SK-N-SH (cell line): ENCODE measurements around the gene SKI. TPM values are rescaled to one million over a fixed set of nuclear protein-coding genes. Genes with fewer than 3 reads are reported as not detected.

ENCODE experiments used
- CTCF ChIA-PET: fragments of 300-600, 350-600 bp; formaldehyde crosslinking; extraction: SDS; loops from one replicate; lab custom pipeline; 2021; lab: Yijun Ruan, JAX
- POLR2A ChIA-PET: fragments of 350-600 bp; sonication (Branson Sonifier 250); formaldehyde crosslinking; extraction: SDS; loops from one replicate; lab custom pipeline; 2020; ENCODE audit warnings: antibody characterized with exemption, inconsistent platforms; lab: Yijun Ruan, JAX
- DNase-seq: peaks from one replicate; pipeline ENCODE4 v3.0.0; 2012
- H2AFZ ChIP-seq: fragments of 200-600 bp; sonication (generic); 2 replicates; pipeline ENCODE4 v1.8.1; 2016; ENCODE audit warnings: antibody characterized with exemption, mild to moderate bottlenecking, low read depth
- H3F3A ChIP-seq: fragments of 200-600 bp; sonication (generic); replicated peaks from 2 replicates; pipeline ENCODE3; 2016; ENCODE audit warnings: antibody characterized with exemption, mild to moderate bottlenecking; ENCODE audit not compliant: insufficient read depth
- H3K27ac ChIP-seq, 2 experiments: fragments of 200-500 bp in 1 of 2; fragments of 200-600 bp in 1 of 2; sonication (Bioruptor generic) in 1 of 2; sonication (generic), shearing (Covaris generic) in 1 of 2; 2 replicates each; pipeline versions ENCODE4 v1.5.1 to v1.6.1; 2014 to 2016; ENCODE audit warnings: low read depth in 2 of 2, inconsistent platforms in 1 of 2, low read length in 1 of 2, mild to moderate bottlenecking in 1 of 2, mixed read lengths in 1 of 2
- H3K27me3 ChIP-seq: fragments of 200-600 bp; sonication (generic), shearing (Covaris generic); 2 replicates; pipeline ENCODE4 v1.6.1; 2016; ENCODE audit warnings: mixed run types; ENCODE audit not compliant: insufficient read depth
- H3K36me3 ChIP-seq, 2 experiments: fragments of 200-500 bp in 1 of 2; fragments of 200-600 bp in 1 of 2; sonication (Bioruptor generic) in 1 of 2; sonication (generic) in 1 of 2; replicated peaks in 1 of 2; 2 replicates each; pipeline versions ENCODE3 to v1.5.1; 2014 to 2016; ENCODE audit warnings: low read length in 1 of 2, mild to moderate bottlenecking in 1 of 2; ENCODE audit not compliant: insufficient read depth in 2 of 2, control insufficient read depth in 1 of 2
- H3K4me1 ChIP-seq, 2 experiments: fragments of 200-500 bp in 1 of 2; fragments of 200-600 bp in 1 of 2; sonication (Bioruptor generic) in 1 of 2; sonication (generic), shearing (Covaris generic) in 1 of 2; 2 replicates each; pipeline versions ENCODE4 v1.5.1 to v1.6.1; 2014 to 2016; ENCODE audit warnings: low read depth in 1 of 2, low read length in 1 of 2, mixed run types in 1 of 2; ENCODE audit not compliant: insufficient read depth in 2 of 2, control insufficient read depth in 1 of 2
- H3K4me2 ChIP-seq: fragments of 200-600 bp; sonication (generic), shearing (Covaris generic); 2 replicates; pipeline ENCODE4 v1.6.1; 2017; ENCODE audit warnings: mixed run types
- H3K4me3 ChIP-seq, 2 experiments: fragments of 200-500 bp in 1 of 2; fragments of 200-600 bp in 1 of 2; sonication (Bioruptor generic) in 1 of 2; sonication (generic), shearing (Covaris generic) in 1 of 2; 2 replicates each; pipeline versions ENCODE4 v1.5.1 to v1.8.1; 2014 to 2016; ENCODE audit warnings: low read depth in 2 of 2, inconsistent platforms in 1 of 2, low read length in 1 of 2, mild to moderate bottlenecking in 1 of 2, mixed read lengths in 1 of 2, moderate library complexity in 1 of 2
- H3K79me2 ChIP-seq: fragments of 200-600 bp; sonication (generic); 2 replicates; pipeline ENCODE4 v1.8.1; 2017; ENCODE audit warnings: mild to moderate bottlenecking; ENCODE audit not compliant: insufficient read depth
- H3K9ac ChIP-seq: fragments of 200-600 bp; sonication (generic); 2 replicates; pipeline ENCODE4 v1.6.1; 2017; ENCODE audit warnings: mixed run types
- H3K9me2 ChIP-seq: fragments of 200-600 bp; sonication (generic); 2 replicates; pipeline ENCODE4 v1.6.1; 2017; ENCODE audit warnings: mixed run types
- H3K9me3 ChIP-seq: fragments of 200-600 bp; sonication (generic); 2 replicates; pipeline ENCODE4 v1.6.1; 2017; ENCODE audit warnings: mixed run types, mild to moderate bottlenecking, moderate library complexity
- H4K20me1 ChIP-seq: fragments of 200-600 bp; sonication (generic); 2 replicates; pipeline ENCODE4 v1.6.1; 2017; ENCODE audit warnings: mild to moderate bottlenecking, mixed run types; ENCODE audit not compliant: insufficient read depth
- EP300 ChIP-seq, 2 experiments: IDR thresholded peaks; 2 replicates each; pipeline versions ENCODE4 v1.4.0 to v1.6.1; 2012; ENCODE audit warnings: borderline replicate concordance in 1 of 2, low read depth in 1 of 2, low read length in 1 of 2
- EZH2phosphoT487 ChIP-seq: fragments of 200-600 bp; sonication (generic); IDR thresholded peaks from 2 replicates; pipeline ENCODE4 v1.6.1; 2017; ENCODE audit warnings: low read depth, mixed run types, mild to moderate bottlenecking, antibody characterized with exemption, moderate library complexity, borderline replicate concordance
- FOXJ3 ChIP-seq: sonication (generic); formaldehyde crosslinking; IDR thresholded peaks from 2 replicates; pipeline ENCODE4 v1.5.1; 2020; ENCODE audit warnings: mild to moderate bottlenecking, missing genetic modification reagents
- FOXM1 ChIP-seq: IDR thresholded peaks from 2 replicates; pipeline ENCODE4 v1.4.0; 2012; ENCODE audit warnings: low read depth, mild to moderate bottlenecking
- JUND ChIP-seq: IDR thresholded peaks from 2 replicates; pipeline ENCODE4 v1.4.0; 2012
- MEF2A ChIP-seq: IDR thresholded peaks from 2 replicates; pipeline ENCODE4 v1.4.0; 2012; ENCODE audit warnings: low read depth, borderline replicate concordance
- NFIC ChIP-seq: IDR thresholded peaks from 2 replicates; pipeline ENCODE4 v1.4.0; 2012; ENCODE audit warnings: borderline replicate concordance
- NRF1 ChIP-seq: IDR thresholded peaks from 2 replicates; pipeline ENCODE4 v1.6.1; 2012; ENCODE audit warnings: low read depth, mild to moderate bottlenecking, low read length
- RAD21 ChIP-seq: IDR thresholded peaks from 2 replicates; pipeline ENCODE4 v1.6.1; 2012; ENCODE audit warnings: mild to moderate bottlenecking, low read length
- RCOR1 ChIP-seq: fragments of 150-350 bp; IDR thresholded peaks from 2 replicates; pipeline ENCODE4 v1.6.1; 2017; ENCODE audit warnings: antibody characterized with exemption, low read length
- RXRA ChIP-seq: IDR thresholded peaks from 2 replicates; pipeline ENCODE4 v1.4.0; 2012; ENCODE audit warnings: low read depth, mild to moderate bottlenecking, borderline replicate concordance
- SIN3A ChIP-seq: IDR thresholded peaks from 2 replicates; pipeline ENCODE4 v1.6.1; 2012; ENCODE audit warnings: low read depth, mild to moderate bottlenecking, low read length, moderate library complexity, borderline replicate concordance
- TAF1 ChIP-seq: IDR thresholded peaks from 2 replicates; pipeline ENCODE4 v1.6.1; 2012; ENCODE audit warnings: low read depth, mild to moderate bottlenecking, low read length, moderate library complexity, borderline replicate concordance
- TCF12 ChIP-seq: IDR thresholded peaks from 2 replicates; pipeline ENCODE4 v1.4.0; 2012
- TEAD4 ChIP-seq: IDR thresholded peaks from 2 replicates; pipeline ENCODE4 v1.4.0; 2012; ENCODE audit warnings: mild to moderate bottlenecking, borderline replicate concordance; ENCODE audit not compliant: insufficient read depth
- WGBS: methylation state at CpG from one replicate; pipeline ENCODE4 v1.1.6; 2017; ENCODE audit warnings: low lambda C conversion rate; 5-methylcytosine and 5-hydroxymethylcytosine counted together
- polyA plus RNA-seq, 3 experiments: library from polyadenylated mRNA; depleted of rRNA; stranded (reverse); fragments of >200 nt; gene quantifications; 2 replicates each; pipeline ENCODE4 v1.2.3, GENCODE V29; 2012
- TF ChIP-seq, protein P1 (sequence below): IDR thresholded peaks from 2 replicates; pipeline ENCODE4 v1.4.0; 2012; ENCODE audit warnings: low read depth, borderline replicate concordance
- TF ChIP-seq, protein P2 (sequence below): fragments of 150-350 bp; IDR thresholded peaks from 2 replicates; pipeline ENCODE4 v1.6.1; 2016; ENCODE audit warnings: mild to moderate bottlenecking, low read depth, low read length
- TF ChIP-seq, protein P3 (sequence below): IDR thresholded peaks from 2 replicates; pipeline ENCODE4 v1.6.1; 2012; ENCODE audit warnings: mild to moderate bottlenecking, low read depth, low read length, moderate library complexity

SKI gene
- polyA plus RNA-seq, 1 of the 3 experiments (the other 2 are of a cell fraction) = 7.2 TPM

DNA sequence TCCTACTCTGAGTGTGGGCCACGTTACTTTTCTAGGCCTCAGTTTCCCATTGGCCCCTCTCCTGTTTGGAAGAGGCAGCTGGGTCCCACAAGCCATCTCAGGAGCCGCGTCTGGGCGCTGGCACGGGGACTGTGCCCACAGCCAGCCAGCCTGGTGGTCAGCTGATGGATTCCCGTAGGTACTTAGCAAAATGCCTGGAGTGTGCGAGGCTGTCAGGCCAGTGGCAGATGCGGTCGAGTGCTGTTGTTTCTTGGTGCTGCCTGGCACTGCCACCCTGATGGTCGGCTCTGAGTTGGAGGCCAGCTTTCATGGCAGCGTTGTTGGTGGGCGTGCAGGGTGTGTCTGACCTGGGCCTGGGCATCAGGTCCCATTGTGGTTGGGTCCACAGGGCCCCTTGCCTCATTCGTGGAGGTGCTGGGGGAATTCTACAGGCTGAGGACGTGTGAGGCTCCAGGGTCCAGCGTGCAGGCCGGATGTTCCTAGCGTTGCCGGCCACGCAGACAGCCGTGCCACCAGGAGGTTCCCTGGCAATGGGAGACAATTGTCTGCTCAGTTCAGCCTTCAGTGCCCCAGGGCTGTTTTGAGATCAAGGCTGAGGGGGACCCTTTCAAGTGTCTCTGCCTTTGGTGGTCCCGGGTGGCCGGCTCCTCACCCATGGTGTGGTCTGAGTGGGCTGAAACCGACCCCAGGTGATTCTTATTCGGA, 20.9 kb downstream of the SKI start:
- Histone ChIP-seq H3K27me3 (no peaks in the 10 kb centered on the region), H3K4me3 (no peak overlapping the region), H3K9me3 (no peaks in the 10 kb centered on the region), H3K4me2 (no peak overlapping the region), H3K36me3 (no peaks in the 10 kb centered on the region), H3K9me2 (no peaks in the 10 kb centered on the region), H2AFZ (no peak overlapping the region), H3K27ac (no peak overlapping the region), H3K79me2 (peaks cover 100% of the 10 kb centered on the region), H4K20me1 (peaks cover 93% of the 10 kb centered on the region), H3K4me1 (peaks cover 4 to 13% of the 10 kb centered on the region in 2 experiments; a peak in 1 of 4 replicates), H3F3A (no peaks in the 10 kb centered on the region), H3K9ac (no peak overlapping the region)
- TF ChIP-seq TCF12 (no peak), JUND (no peak), FOXJ3 (no peak), EZH2phosphoT487 (no peak), SIN3A (no peak), FOXM1 (no peak), RCOR1 (no peak), NRF1 (no peak), EP300 (IDR thresholded peaks at IDR 0.05; ENCODE audit: borderline replicate concordance in 1 of 2, low read depth in 1 of 2, low read length in 1 of 2) (no peak), MEF2A (no peak), TAF1 (no peak), RXRA (no peak)
- TF ChIP-seq, protein P1, sequence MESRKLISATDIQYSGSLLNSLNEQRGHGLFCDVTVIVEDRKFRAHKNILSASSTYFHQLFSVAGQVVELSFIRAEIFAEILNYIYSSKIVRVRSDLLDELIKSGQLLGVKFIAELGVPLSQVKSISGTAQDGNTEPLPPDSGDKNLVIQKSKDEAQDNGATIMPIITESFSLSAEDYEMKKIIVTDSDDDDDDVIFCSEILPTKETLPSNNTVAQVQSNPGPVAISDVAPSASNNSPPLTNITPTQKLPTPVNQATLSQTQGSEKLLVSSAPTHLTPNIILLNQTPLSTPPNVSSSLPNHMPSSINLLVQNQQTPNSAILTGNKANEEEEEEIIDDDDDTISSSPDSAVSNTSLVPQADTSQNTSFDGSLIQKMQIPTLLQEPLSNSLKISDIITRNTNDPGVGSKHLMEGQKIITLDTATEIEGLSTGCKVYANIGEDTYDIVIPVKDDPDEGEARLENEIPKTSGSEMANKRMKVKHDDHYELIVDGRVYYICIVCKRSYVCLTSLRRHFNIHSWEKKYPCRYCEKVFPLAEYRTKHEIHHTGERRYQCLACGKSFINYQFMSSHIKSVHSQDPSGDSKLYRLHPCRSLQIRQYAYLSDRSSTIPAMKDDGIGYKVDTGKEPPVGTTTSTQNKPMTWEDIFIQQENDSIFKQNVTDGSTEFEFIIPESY = no peak
- TF ChIP-seq, protein P2, sequence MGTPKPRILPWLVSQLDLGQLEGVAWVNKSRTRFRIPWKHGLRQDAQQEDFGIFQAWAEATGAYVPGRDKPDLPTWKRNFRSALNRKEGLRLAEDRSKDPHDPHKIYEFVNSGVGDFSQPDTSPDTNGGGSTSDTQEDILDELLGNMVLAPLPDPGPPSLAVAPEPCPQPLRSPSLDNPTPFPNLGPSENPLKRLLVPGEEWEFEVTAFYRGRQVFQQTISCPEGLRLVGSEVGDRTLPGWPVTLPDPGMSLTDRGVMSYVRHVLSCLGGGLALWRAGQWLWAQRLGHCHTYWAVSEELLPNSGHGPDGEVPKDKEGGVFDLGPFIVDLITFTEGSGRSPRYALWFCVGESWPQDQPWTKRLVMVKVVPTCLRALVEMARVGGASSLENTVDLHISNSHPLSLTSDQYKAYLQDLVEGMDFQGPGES = no peak
- ChIA-PET POLR2A (no interaction called here), CTCF (interaction anchor here (0.7 to 1.1 kb wide), 3 partner anchors 10 to 109 kb away, joined by 3 read pairs; no protein-coding TSS in a partner anchor)
- WGBS = 84% methylated on average over 6 of the region's 24 CpGs
- DNase-seq = no peak

DNA sequence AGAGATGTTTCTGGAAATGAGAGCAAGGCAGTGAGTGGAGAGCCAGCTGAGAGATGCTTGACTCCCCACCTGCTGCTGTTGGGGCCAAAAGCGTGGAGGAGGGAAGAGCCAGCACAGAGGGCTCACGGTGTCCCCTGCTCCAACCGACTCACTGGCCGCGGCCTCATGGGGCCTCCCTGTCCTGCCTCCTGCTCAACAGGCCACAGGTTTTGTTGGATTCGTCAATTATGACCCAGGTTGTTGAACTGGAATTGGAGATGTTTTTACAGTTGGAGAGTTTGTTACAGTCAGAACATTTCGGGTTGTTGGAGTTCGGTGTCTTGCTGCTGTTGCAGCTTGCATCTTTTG, 21.4 kb downstream of the SKI start:
- Histone ChIP-seq H3F3A (no peaks in the 10 kb centered on the region), H3K27me3 (no peaks in the 10 kb centered on the region), H4K20me1 (peaks cover 92% of the 10 kb centered on the region), H3K36me3 (no peaks in the 10 kb centered on the region), H3K4me3 (no peak overlapping the region), H3K9ac (no peak overlapping the region), H3K4me1 (peaks cover 4 to 13% of the 10 kb centered on the region in 2 experiments; a peak in 1 of 4 replicates), H2AFZ (no peak overlapping the region), H3K4me2 (no peak overlapping the region), H3K9me2 (no peaks in the 10 kb centered on the region), H3K79me2 (peaks cover 100% of the 10 kb centered on the region), H3K27ac (no peak overlapping the region), H3K9me3 (no peaks in the 10 kb centered on the region)
- DNase-seq = no peak
- ChIA-PET POLR2A (no interaction called here), CTCF (no interaction called here)
- WGBS = 96% methylated on average over 8 of the region's 8 CpGs
- TF ChIP-seq FOXM1 (no peak), NFIC (no peak), TAF1 (no peak), TEAD4 (no peak), FOXJ3 (no peak), RAD21 (no peak)
- TF ChIP-seq, protein P1 = no peak
- TF ChIP-seq, protein P3, sequence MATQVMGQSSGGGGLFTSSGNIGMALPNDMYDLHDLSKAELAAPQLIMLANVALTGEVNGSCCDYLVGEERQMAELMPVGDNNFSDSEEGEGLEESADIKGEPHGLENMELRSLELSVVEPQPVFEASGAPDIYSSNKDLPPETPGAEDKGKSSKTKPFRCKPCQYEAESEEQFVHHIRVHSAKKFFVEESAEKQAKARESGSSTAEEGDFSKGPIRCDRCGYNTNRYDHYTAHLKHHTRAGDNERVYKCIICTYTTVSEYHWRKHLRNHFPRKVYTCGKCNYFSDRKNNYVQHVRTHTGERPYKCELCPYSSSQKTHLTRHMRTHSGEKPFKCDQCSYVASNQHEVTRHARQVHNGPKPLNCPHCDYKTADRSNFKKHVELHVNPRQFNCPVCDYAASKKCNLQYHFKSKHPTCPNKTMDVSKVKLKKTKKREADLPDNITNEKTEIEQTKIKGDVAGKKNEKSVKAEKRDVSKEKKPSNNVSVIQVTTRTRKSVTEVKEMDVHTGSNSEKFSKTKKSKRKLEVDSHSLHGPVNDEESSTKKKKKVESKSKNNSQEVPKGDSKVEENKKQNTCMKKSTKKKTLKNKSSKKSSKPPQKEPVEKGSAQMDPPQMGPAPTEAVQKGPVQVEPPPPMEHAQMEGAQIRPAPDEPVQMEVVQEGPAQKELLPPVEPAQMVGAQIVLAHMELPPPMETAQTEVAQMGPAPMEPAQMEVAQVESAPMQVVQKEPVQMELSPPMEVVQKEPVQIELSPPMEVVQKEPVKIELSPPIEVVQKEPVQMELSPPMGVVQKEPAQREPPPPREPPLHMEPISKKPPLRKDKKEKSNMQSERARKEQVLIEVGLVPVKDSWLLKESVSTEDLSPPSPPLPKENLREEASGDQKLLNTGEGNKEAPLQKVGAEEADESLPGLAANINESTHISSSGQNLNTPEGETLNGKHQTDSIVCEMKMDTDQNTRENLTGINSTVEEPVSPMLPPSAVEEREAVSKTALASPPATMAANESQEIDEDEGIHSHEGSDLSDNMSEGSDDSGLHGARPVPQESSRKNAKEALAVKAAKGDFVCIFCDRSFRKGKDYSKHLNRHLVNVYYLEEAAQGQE = no peak
